ENCODE results near the gene PGLYRP2.

The PGLYRP2 gene

GRCh38 chr19:15468675-15469512 is 10.4 kb downstream of the PGLYRP2 start:
- 78 to 80% methylated on average over 12 of the region's 12 CpGs for WGBS, 2 experiments
- Histone ChIP-seq H3K27me3 (ENCODE audit: control insufficient read depth, insufficient read depth, low read length, poor library complexity, severe bottlenecking) (peaks cover 25% of the 10 kb centered on the region), H3K4me1 (ENCODE audit: control insufficient read depth, insufficient read depth, low read length) (no peaks in the 10 kb centered on the region), H3K27ac (ENCODE audit: insufficient read depth, low read depth, low read length, poor library complexity, severe bottlenecking) (no peak overlapping the region), H3K4me3 (ENCODE audit: insufficient read depth, low read depth, low read length) (no peak overlapping the region), H3K36me3 (ENCODE audit: control insufficient read depth, insufficient read depth, low read length) (no peaks in the 10 kb centered on the region), H3K9me3 (ENCODE audit: control insufficient read depth, low read length) (no peaks in the 10 kb centered on the region)

DNA sequence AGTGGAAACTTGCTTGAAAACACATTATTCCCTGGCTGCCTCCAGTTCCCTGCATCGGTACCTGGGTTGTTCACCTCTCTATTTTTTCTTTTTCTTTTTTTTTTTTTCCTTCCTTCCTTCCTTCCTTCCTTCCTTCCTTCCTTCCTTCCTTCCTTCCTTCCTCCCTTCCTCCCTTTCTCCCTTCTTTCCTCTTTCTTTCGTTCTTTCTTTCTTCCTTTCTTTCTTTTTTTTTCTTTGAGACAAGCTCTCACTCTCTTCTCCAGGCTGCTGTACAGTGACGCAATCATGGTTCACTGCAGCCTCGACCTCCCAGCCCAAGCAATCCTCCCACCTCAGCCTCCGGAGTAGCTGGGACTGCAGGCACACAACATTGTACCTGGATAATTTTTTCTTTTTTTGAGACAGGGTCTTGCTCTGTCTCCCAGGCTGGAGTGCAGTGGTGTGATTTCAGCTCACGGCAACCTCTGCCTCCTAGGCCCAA is 11.5 kb downstream of the PGLYRP2 start:
- no peaks in the 10 kb centered on the region for H3K36me3 ChIP-seq (ENCODE audit: control insufficient read depth, insufficient read depth, low read length)
- H3K4me3 ChIP-seq (ENCODE audit: insufficient read depth, low read depth, low read length): no peak overlapping the region
- H3K27ac ChIP-seq (ENCODE audit: insufficient read depth, low read depth, low read length, poor library complexity, severe bottlenecking): no peak overlapping the region
- H3K9me3 ChIP-seq (ENCODE audit: control insufficient read depth, low read length): no peaks in the 10 kb centered on the region
- H3K4me1 ChIP-seq (ENCODE audit: control insufficient read depth, insufficient read depth, low read length): no peaks in the 10 kb centered on the region
- 63 to 69% methylated on average over 6 of the region's 6 CpGs for WGBS, 2 experiments
- peaks cover 25% of the 10 kb centered on the region for H3K27me3 ChIP-seq (ENCODE audit: control insufficient read depth, insufficient read depth, low read length, poor library complexity, severe bottlenecking)

- no peaks in the 10 kb centered on the region for H3K4me1 ChIP-seq (ENCODE audit: control insufficient read depth, insufficient read depth, low read length)
- peaks cover 25% of the 10 kb centered on the region for H3K27me3 ChIP-seq (ENCODE audit: control insufficient read depth, insufficient read depth, low read length, poor library complexity, severe bottlenecking)
- 69 to 71% methylated on average over 8 of the region's 8 CpGs for WGBS, 2 experiments
- H3K4me3 ChIP-seq (ENCODE audit: insufficient read depth, low read depth, low read length): no peak overlapping the region
- H3K27ac ChIP-seq (ENCODE audit: insufficient read depth, low read depth, low read length, poor library complexity, severe bottlenecking): no peak overlapping the region
- H3K9me3 ChIP-seq (ENCODE audit: control insufficient read depth, low read length): no peaks in the 10 kb centered on the region
- H3K36me3 ChIP-seq (ENCODE audit: control insufficient read depth, insufficient read depth, low read length): no peaks in the 10 kb centered on the region
Observed at GRCh38 chr19:15466851-15467733, 12.2 kb downstream of the PGLYRP2 start.

DNA sequence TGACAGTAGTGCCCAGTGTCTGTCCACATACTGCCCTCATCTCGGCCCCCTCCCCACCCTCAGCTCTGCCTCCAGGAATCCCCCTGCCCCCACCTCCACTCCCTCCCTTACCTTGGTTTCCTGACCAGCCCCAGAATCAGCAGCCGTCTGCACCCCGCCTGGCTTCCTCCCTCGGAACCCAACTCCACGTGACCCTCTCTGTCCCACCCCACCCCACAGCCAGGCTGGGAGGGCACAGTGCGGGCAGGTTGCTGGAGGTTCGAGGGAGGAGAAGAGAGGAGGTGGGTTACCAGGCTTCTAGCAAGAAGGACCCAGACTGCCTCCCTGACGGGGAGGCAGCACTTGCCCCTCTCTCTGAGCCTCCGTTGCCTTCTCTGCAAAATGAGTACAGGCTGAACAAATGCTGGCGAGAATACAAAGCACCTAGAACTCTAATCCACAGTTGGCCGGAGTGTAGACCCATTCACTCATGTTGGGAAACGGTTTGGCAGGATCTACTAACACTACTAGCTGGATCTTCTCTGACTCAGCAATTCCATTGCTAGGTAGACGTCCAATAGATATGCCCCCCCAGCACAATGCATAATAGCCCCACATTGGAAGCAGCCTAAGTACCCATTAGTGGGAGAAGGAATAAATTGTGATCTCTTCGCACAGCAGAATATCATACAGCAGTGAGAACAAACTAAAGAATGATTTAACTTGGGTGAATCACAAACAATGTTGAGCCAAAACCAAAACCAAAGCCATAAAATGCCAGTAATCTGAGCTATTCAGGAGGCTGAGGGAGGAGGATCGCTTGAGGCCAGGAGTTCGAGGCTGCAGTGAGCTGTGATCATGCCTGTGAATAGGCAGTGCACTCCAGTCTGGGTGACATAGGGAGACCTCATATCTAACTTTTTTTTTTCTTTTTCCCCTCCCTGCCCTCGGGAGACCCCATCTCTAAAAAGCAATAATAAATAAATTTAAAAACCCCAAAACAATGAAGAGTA is 14.6 kb downstream of the PGLYRP2 start, which contains the start of gene RASAL3:
Gene RASAL3, minus strand, starts transcription at position 151 of the 992 bp plus-strand sequence. CDS start 186 bp downstream, outside the sequence.
- no peaks in the 10 kb centered on the region for H3K9me3 ChIP-seq (ENCODE audit: control insufficient read depth, low read length)
- H3K36me3 ChIP-seq (ENCODE audit: control insufficient read depth, insufficient read depth, low read length): no peaks in the 10 kb centered on the region
- 63 to 64% methylated on average over 17 of the region's 17 CpGs for WGBS, 2 experiments
- H3K27me3 ChIP-seq (ENCODE audit: control insufficient read depth, insufficient read depth, low read length, poor library complexity, severe bottlenecking): peaks cover 34% of the 10 kb centered on the region
- H3K27ac ChIP-seq (ENCODE audit: insufficient read depth, low read depth, low read length, poor library complexity, severe bottlenecking): no peak within 1 kb of the TSS
- H3K4me3 ChIP-seq (ENCODE audit: insufficient read depth, low read depth, low read length): no peak within 1 kb of the TSS
- H3K4me1 ChIP-seq (ENCODE audit: control insufficient read depth, insufficient read depth, low read length): no peaks in the 10 kb centered on the region

DNA sequence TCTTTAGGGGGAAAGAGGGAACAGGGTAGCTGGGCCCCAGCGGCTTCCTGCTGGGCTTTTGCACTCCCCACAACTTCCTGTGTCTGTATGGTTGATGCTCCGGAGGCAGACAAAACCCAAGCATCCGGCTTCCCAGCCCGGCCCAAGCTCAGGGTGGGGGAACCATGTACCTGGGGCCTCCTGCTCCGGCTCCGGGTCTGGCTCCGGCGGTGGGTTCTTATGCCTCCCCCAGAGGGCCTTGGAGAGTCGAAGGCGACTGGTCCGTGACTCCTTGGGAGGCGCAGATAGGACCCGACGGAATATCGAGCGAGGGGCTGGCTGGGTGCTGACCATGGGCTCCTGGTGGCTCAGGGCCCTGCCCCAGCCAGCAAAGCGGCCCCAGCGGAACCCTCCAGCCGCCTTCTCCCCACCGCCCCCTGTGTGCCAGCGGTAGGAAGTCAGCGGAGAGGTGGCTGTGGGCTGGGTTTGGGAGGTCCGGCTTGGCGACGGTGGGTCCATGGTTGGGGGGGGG is 15.4 kb downstream of the PGLYRP2 start:
- H3K4me3 ChIP-seq (ENCODE audit: insufficient read depth, low read depth, low read length): no peak overlapping the region
- H3K9me3 ChIP-seq (ENCODE audit: control insufficient read depth, low read length): no peaks in the 10 kb centered on the region
- WGBS, 2 experiments: 80 to 81% methylated on average over 25 of the region's 25 CpGs
- H3K4me1 ChIP-seq (ENCODE audit: control insufficient read depth, insufficient read depth, low read length): no peaks in the 10 kb centered on the region
- H3K36me3 ChIP-seq (ENCODE audit: control insufficient read depth, insufficient read depth, low read length): no peaks in the 10 kb centered on the region
- peaks cover 31% of the 10 kb centered on the region for H3K27me3 ChIP-seq (ENCODE audit: control insufficient read depth, insufficient read depth, low read length, poor library complexity, severe bottlenecking)
- no peak overlapping the region for H3K27ac ChIP-seq (ENCODE audit: insufficient read depth, low read depth, low read length, poor library complexity, severe bottlenecking)

DNA sequence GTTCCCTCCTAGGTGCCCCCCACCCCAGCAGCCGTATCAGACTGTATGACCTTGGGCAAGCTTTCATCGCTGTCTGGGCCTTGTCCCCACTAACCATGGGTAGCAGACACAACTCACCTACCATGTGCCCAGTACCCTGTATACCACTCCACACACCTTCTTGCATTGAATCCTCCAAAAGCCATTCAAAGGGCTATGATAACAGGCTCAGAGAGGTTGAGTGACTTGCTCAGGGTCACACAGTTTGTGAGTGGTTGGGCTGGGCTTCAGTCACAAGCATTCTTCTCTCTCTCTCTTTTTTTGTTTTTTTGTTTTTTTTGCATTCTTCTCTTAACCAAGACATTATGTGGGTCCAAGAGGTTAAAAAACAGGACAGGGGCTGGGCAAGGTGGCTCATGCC is 17.6 kb downstream of the PGLYRP2 start:
- H3K4me1 ChIP-seq (ENCODE audit: control insufficient read depth, insufficient read depth, low read length): no peaks in the 10 kb centered on the region
- no peak overlapping the region for H3K27ac ChIP-seq (ENCODE audit: insufficient read depth, low read depth, low read length, poor library complexity, severe bottlenecking)
- H3K27me3 ChIP-seq (ENCODE audit: control insufficient read depth, insufficient read depth, low read length, poor library complexity, severe bottlenecking): peaks cover 41% of the 10 kb centered on the region
- WGBS, 2 experiments: 77% methylated on average over 2 of the region's 2 CpGs
- H3K4me3 ChIP-seq (ENCODE audit: insufficient read depth, low read depth, low read length): no peak overlapping the region
- no peaks in the 10 kb centered on the region for H3K9me3 ChIP-seq (ENCODE audit: control insufficient read depth, low read length)
- no peaks in the 10 kb centered on the region for H3K36me3 ChIP-seq (ENCODE audit: control insufficient read depth, insufficient read depth, low read length)

DNA sequence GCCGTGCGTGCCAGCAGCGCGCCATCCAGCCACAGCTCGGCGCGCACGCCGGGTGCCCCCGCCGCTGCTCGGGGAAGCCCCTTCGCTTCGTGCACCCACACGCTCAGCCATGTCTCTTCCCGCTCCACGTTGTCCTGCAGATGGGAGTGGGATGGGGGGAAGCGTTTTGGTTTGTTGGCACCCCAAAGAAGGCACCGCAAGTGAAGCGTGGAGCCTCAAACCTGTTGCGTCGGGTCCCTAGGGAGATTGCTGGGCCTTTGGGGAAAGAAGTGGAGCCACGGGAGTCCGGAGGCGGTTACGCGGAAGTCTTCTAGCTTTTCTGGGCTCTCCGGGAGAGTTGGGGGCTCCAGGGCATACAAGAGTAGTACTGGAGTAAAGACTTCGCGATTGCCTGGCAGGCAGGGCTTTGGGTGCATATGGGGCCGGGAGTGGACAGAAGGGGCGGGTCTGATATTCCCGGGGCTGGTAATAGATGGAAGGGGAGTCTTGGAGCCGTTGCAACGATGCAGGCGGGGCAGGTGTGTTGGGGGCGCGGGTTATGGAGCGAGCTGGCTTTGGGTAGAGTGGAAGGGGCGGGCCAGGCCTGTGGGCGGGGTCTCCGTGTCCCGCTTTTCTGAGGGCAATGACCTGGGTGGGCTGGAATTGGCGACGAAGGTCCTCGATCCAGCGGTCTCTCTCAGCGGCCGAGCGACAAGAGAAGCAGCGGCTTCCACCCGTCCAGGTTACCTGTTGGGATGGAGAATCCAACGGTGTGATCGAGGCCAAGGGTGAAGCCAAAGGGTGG is 21.4 kb downstream of the PGLYRP2 start:
- Histone ChIP-seq H3K9me3 (ENCODE audit: control insufficient read depth, low read length) (no peaks in the 10 kb centered on the region), H3K4me1 (ENCODE audit: control insufficient read depth, insufficient read depth, low read length) (no peaks in the 10 kb centered on the region), H3K27ac (ENCODE audit: insufficient read depth, low read depth, low read length, poor library complexity, severe bottlenecking) (no peak overlapping the region), H3K36me3 (ENCODE audit: control insufficient read depth, insufficient read depth, low read length) (no peaks in the 10 kb centered on the region), H3K27me3 (ENCODE audit: control insufficient read depth, insufficient read depth, low read length, poor library complexity, severe bottlenecking) (peaks cover 79% of the 10 kb centered on the region), H3K4me3 (ENCODE audit: insufficient read depth, low read depth, low read length) (no peak overlapping the region)
- WGBS, 2 experiments: 44 to 48% methylated on average over 54 of the region's 54 CpGs

GRCh38 chr19:15456871-15457700 is 22.2 kb downstream of the PGLYRP2 start:
- peaks cover 84% of the 10 kb centered on the region for H3K27me3 ChIP-seq (ENCODE audit: control insufficient read depth, insufficient read depth, low read length, poor library complexity, severe bottlenecking)
- no peak overlapping the region for H3K27ac ChIP-seq (ENCODE audit: insufficient read depth, low read depth, low read length, poor library complexity, severe bottlenecking)
- H3K4me1 ChIP-seq (ENCODE audit: control insufficient read depth, insufficient read depth, low read length): no peaks in the 10 kb centered on the region
- H3K4me3 ChIP-seq (ENCODE audit: insufficient read depth, low read depth, low read length): no peak overlapping the region
- no peaks in the 10 kb centered on the region for H3K9me3 ChIP-seq (ENCODE audit: control insufficient read depth, low read length)
- WGBS, 2 experiments: 9 to 10% methylated on average over 86 of the region's 86 CpGs
- no peaks in the 10 kb centered on the region for H3K36me3 ChIP-seq (ENCODE audit: control insufficient read depth, insufficient read depth, low read length)

Measured in ectodermal cell (in vitro differentiated cells).